A549 (cell line): ENCODE results near the gene POMGNT2. TPM values are rescaled to one million over a fixed set of nuclear protein-coding genes. Genes with fewer than 3 reads are reported as not detected.

Experiments used
- ATAC-seq, 2 experiments: fragments of 200-7000 bp in 1 of 2; fragments of >200 bp in 1 of 2; cut with Nextera tagmentation in 1 of 2; cut with Tn5 transposase in 1 of 2; 3 replicates each; pipeline versions ENCODE4 v1.8.0 to v1.9.1; 2018 to 2020; ENCODE audit warnings: mild to moderate bottlenecking in 1 of 2, moderate library complexity in 1 of 2
- CTCF ChIA-PET: fragments of 300-600 bp; sonication (Branson Sonifier 250); formaldehyde crosslinking; extraction: SDS; loops from one replicate; lab custom pipeline; 2021; ENCODE audit warnings: antibody characterized with exemption, inconsistent platforms; lab: Yijun Ruan, JAX
- POLR2A ChIA-PET: fragments of 350-600 bp; formaldehyde crosslinking; extraction: SDS; loops from one replicate; lab custom pipeline; 2021; ENCODE audit warnings: antibody characterized with exemption, inconsistent platforms; lab: Yijun Ruan, JAX
- DNase-seq, 2 experiments: peaks; one replicate each; pipeline versions ENCODE4 v3.0.0 to v3.0.0-alpha.2; 2011 to 2016; ENCODE audit warnings: low read depth in 1 of 2, low spot score in 1 of 2
- FAIRE-seq: peaks from 2 replicates; lab custom pipeline; 2011; peaks lifted over from hg19 to GRCh38; lab: Jason Lieb, UNC
- H3K27ac ChIP-seq, 2 experiments: fragments of >200 bp; sonication (Bioruptor Twin); formaldehyde crosslinking; 3 replicates each; pipeline ENCODE4 v1.5.1; 2016 to 2017
- H3K4me1 ChIP-seq: fragments of >200 bp; sonication (Bioruptor Twin); formaldehyde crosslinking; 3 replicates; pipeline ENCODE4 v1.6.1; 2016
- H3K4me2 ChIP-seq: fragments of >200 bp; sonication (Bioruptor Twin); formaldehyde crosslinking; 3 replicates; pipeline ENCODE4 v1.6.1; 2016
- H3K4me3 ChIP-seq: fragments of >200 bp; sonication (Bioruptor Twin); formaldehyde crosslinking; 3 replicates; pipeline ENCODE4 v1.5.1; 2016
- H3K9me3 ChIP-seq: fragments of >200 bp; sonication (Bioruptor Twin); formaldehyde crosslinking; 3 replicates; pipeline ENCODE4 v1.6.1; 2016
- BCL3 ChIP-seq: fragments of >200 bp; sonication (Bioruptor Twin); formaldehyde crosslinking; IDR thresholded peaks from 3 replicates; pipeline ENCODE4 v1.6.1; 2016
- CBX8 ChIP-seq: fragments of 200-600 bp; sonication (generic); IDR thresholded peaks from 2 replicates; pipeline ENCODE4 v1.6.1; 2016
- CTCF ChIP-seq: fragments of >200 bp; sonication (Bioruptor Twin); formaldehyde crosslinking; IDR thresholded peaks from 3 replicates; pipeline ENCODE4 v1.5.1; 2016
- EP300 ChIP-seq, 2 experiments: fragments of >200 bp; sonication (Bioruptor Twin); formaldehyde crosslinking; IDR thresholded peaks; 2 replicates in 1 of 2; 3 replicates in 1 of 2; pipeline ENCODE4 v1.6.1; 2016 to 2017
- FOSL2 ChIP-seq, 2 experiments: fragments of 450-650 bp in 1 of 2; fragments of >200 bp in 1 of 2; sonication (Bioruptor Twin) in 1 of 2; formaldehyde crosslinking; IDR thresholded peaks; 2 replicates each; pipeline versions ENCODE4 v1.5.0 to v1.6.1; 2016 to 2020; ENCODE audit warnings: mild to moderate bottlenecking in 1 of 2, moderate library complexity in 1 of 2
- HDAC2 ChIP-seq: fragments of 200-600 bp; sonication (generic); IDR thresholded peaks from 2 replicates; pipeline ENCODE4 v1.6.1; 2016
- HEYL ChIP-seq: fragments of 250-450 bp; sonication (Bioruptor Pico); IDR thresholded peaks from 2 replicates; pipeline ENCODE4 v1.8.0; 2021; ENCODE audit warnings: mild to moderate bottlenecking, moderate library complexity
- HMGXB4 ChIP-seq: fragments of 250-450 bp; sonication (Bioruptor Pico); IDR thresholded peaks from 2 replicates; pipeline ENCODE4 v1.5.0; 2021; ENCODE audit warnings: mild to moderate bottlenecking, moderate library complexity, borderline replicate concordance
- HOXA7 ChIP-seq: fragments of 250-450 bp; sonication (Bioruptor Pico); IDR thresholded peaks from 2 replicates; pipeline ENCODE4 v1.5.0; 2020; ENCODE audit warnings: mild to moderate bottlenecking, moderate library complexity
- JUN ChIP-seq, 2 experiments: fragments of >200 bp; sonication (Bioruptor Twin); formaldehyde crosslinking; IDR thresholded peaks; 2 replicates in 1 of 2; 3 replicates in 1 of 2; pipeline ENCODE4 v1.6.1; 2016 to 2017
- JUNB ChIP-seq: fragments of >200 bp; sonication (Bioruptor Twin); formaldehyde crosslinking; IDR thresholded peaks from 2 replicates; pipeline ENCODE4 v1.6.1; 2016
- KDM5A ChIP-seq: fragments of 200-600 bp; sonication (generic); IDR thresholded peaks from 2 replicates; pipeline ENCODE4 v1.6.1; 2016; ENCODE audit warnings: antibody characterized with exemption, mild to moderate bottlenecking
- MAFK ChIP-seq: fragments of 450-650 bp; IDR thresholded peaks from 2 replicates; pipeline ENCODE4 v1.6.1; 2014; ENCODE audit not compliant: partially characterized antibody
- MAZ ChIP-seq: fragments of 150-350 bp; IDR thresholded peaks from 2 replicates; pipeline ENCODE4 v1.6.1; 2014; ENCODE audit warnings: antibody characterized with exemption, low read depth, low read length, borderline replicate concordance
- MYC ChIP-seq: IDR thresholded peaks from 2 replicates; pipeline ENCODE4 v1.6.1; 2012; ENCODE audit warnings: mild to moderate bottlenecking, inconsistent platforms, low read length, improper control_type of control experiment, borderline replicate concordance
- PBX3 ChIP-seq: IDR thresholded peaks from 2 replicates; pipeline ENCODE4 v1.6.1; 2012
- POLR2A ChIP-seq: IDR thresholded peaks from 2 replicates; pipeline ENCODE4 v1.6.1; 2012; ENCODE audit warnings: mild to moderate bottlenecking, low read length
- RCOR1 ChIP-seq: fragments of 150-350 bp; IDR thresholded peaks from 2 replicates; pipeline ENCODE4 v1.6.1; 2014; ENCODE audit warnings: antibody characterized with exemption, low read length, low read depth
- RFX5 ChIP-seq: fragments of 450-650 bp; IDR thresholded peaks from 2 replicates; pipeline ENCODE4 v1.7.1; 2014; ENCODE audit warnings: antibody characterized with exemption, mild to moderate bottlenecking, moderate library complexity
- SREBF2 ChIP-seq: fragments of 450-650 bp; IDR thresholded peaks from 2 replicates; pipeline ENCODE4 v1.6.1; 2014; ENCODE audit warnings: mild to moderate bottlenecking, moderate library complexity
- TP53 ChIP-seq: fragments of 250-450 bp; sonication (Bioruptor Pico); IDR thresholded peaks from 2 replicates; pipeline ENCODE4 v1.5.0; 2021; ENCODE audit warnings: mild to moderate bottlenecking, moderate library complexity
- ZFP36 ChIP-seq: fragments of 450-650 bp; IDR thresholded peaks from 2 replicates; pipeline ENCODE4 v1.6.1; 2014; ENCODE audit warnings: borderline replicate concordance; ENCODE audit not compliant: partially characterized antibody
- ZNF302 ChIP-seq: fragments of 250-450 bp; sonication (Bioruptor Pico); IDR thresholded peaks from 2 replicates; pipeline ENCODE4 v1.9.0; 2021; ENCODE audit warnings: inconsistent platforms, mild to moderate bottlenecking, moderate library complexity
- WGBS: methylation state at CpG from one replicate; pipeline ENCODE4 v1.1.6; 2017; ENCODE audit errors: missing lambda C conversion rate; 5-methylcytosine and 5-hydroxymethylcytosine counted together
- polyA plus RNA-seq, 4 experiments: library from polyadenylated mRNA; depleted of rRNA in 3 of 4; stranded (reverse); fragments of >200 nt; fragmentation: RNase III in 1 of 4; extraction: RNeasy Plus Mini Kit Qiagen cat#74134 plus additional on column Dnase treatment in 1 of 4; gene quantifications; 2 replicates in 3 of 4; 3 replicates in 1 of 4; pipeline ENCODE4 v1.2.3, GENCODE V29; 2011 to 2017

The POMGNT2 gene
- polyA plus RNA-seq, 2 of the 4 experiments (the other 2 are of a cell fraction), result 7.9 to 9.6 TPM

GRCh38 chr3:43031889-43032545 lies 73.9 kb downstream of the POMGNT2 start:
- DNase-seq (no peak), ATAC-seq (no peak), FAIRE-seq (no peak)
- CTCF ChIA-PET, result no interaction called here
- no peaks in the 10 kb centered on the region for H3K9me3 ChIP-seq
- H3K4me2 ChIP-seq, result no peak overlapping the region
- H3K4me1 ChIP-seq, result no peaks in the 10 kb centered on the region
- 85% methylated on average over 11 of the region's 16 CpGs for WGBS
- TF ChIP-seq JUNB, result no peak
- no peak for TF ChIP-seq BCL3
- no peak for TF ChIP-seq TP53 (CRISPR knock-in tag)
- no peak overlapping the region for H3K27ac ChIP-seq
- H3K4me3 ChIP-seq, result no peak overlapping the region
- POLR2A ChIA-PET, result interaction anchor here (0.5 kb wide), 1 partner anchor 228 kb away, joined by 3 read pairs; the partner anchor contains the start of gene HIGD1A

- no peaks in the 10 kb centered on the region for H3K4me1 ChIP-seq
- no peak for DNase-seq
- 20% methylated on average over 4 of the region's 4 CpGs for WGBS
- no peak for FAIRE-seq
- POLR2A ChIA-PET, result interaction anchor here (0.5 kb wide), 1 partner anchor 227 kb away, joined by 3 read pairs; the partner anchor contains the start of gene HIGD1A
- CTCF ChIA-PET, result no interaction called here
- no peak overlapping the region for H3K4me2 ChIP-seq
- no peak overlapping the region for H3K27ac ChIP-seq
- TF ChIP-seq RFX5 (no peak), ZNF302 (CRISPR knock-in tag) (no peak), POLR2A (no peak), RCOR1 (no peak), PBX3 (no peak), BCL3 (no peak), SREBF2 (no peak), FOSL2 (IDR thresholded peaks at IDR 0.05) (no peak), FOSL2 (CRISPR knock-in tag; IDR thresholded peaks at IDR 0.05) (no peak), TP53 (CRISPR knock-in tag) (no peak), CTCF (no peak), ZFP36 (no peak), MAZ (no peak)
- ATAC-seq, result no peak
- no peak overlapping the region for H3K4me3 ChIP-seq
- H3K9me3 ChIP-seq, result no peaks in the 10 kb centered on the region
Measured at GRCh38 chr3:43031485-43031884, 74.4 kb downstream of the POMGNT2 start.

GRCh38 chr3:43030162-43030935 lies 75.5 kb downstream of the POMGNT2 start:
- H3K4me2 ChIP-seq, result no peak overlapping the region
- H3K4me3 ChIP-seq, result no peak overlapping the region
- no peaks in the 10 kb centered on the region for H3K4me1 ChIP-seq
- no peak for DNase-seq
- no peak for TF ChIP-seq HEYL (CRISPR knock-in tag)
- no peak for TF ChIP-seq KDM5A
- TF ChIP-seq BCL3, result no peak
- no peak for TF ChIP-seq HOXA7 (CRISPR knock-in tag)
- TF ChIP-seq ZFP36, result no peak
- no peak for TF ChIP-seq MAFK
- TF ChIP-seq HDAC2, result no peak
- TF ChIP-seq HMGXB4 (CRISPR knock-in tag), result no peak
- no peak for TF ChIP-seq MYC
- no peak for TF ChIP-seq EP300 (IDR thresholded peaks at IDR 0.05)
- no peak for TF ChIP-seq JUN (IDR thresholded peaks at IDR 0.05)
- TF ChIP-seq CBX8, result no peak
- no peak for TF ChIP-seq MAZ
- TF ChIP-seq TP53 (CRISPR knock-in tag), result no peak
- H3K27ac ChIP-seq, result no peak overlapping the region
- FAIRE-seq, result no peak
- 51% methylated on average over 12 of the region's 15 CpGs for WGBS
- ChIA-PET CTCF (no interaction called here), POLR2A (no interaction called here)
- no peak for ATAC-seq
- no peaks in the 10 kb centered on the region for H3K9me3 ChIP-seq
